Right ventricle myocardium inferior (tissue), 1 donor: ENCODE measurements around the gene RERE. TPM values are rescaled to one million over a fixed set of nuclear protein-coding genes. Genes with fewer than 3 reads are reported as not detected.
A peak's percentile ranks its signal among the peaks of the same experiment; 100 is the strongest.

Source experiments
- ATAC-seq: fragments of 200-7000 bp; cut with Tn5 transposase; one replicate; pipeline ENCODE4 v1.9.1; 2020; ENCODE audit warnings: mild to moderate bottlenecking, moderate library complexity
- DNase-seq: peaks from one replicate; pipeline ENCODE4 v3.0.0; 2021; ENCODE audit errors: missing footprints
- intact Hi-C: fragments of 100-400 bp; cut with DNase I; formaldehyde crosslinking; loops from one replicate; pipeline ENCODE4 v1.11.0; 2022
- microRNA-seq: library from miRNA; unstranded; fragments of <30 nt; microRNA quantifications from one replicate; pipeline ENCODE4 v1.2.0, GENCODE V29; 2020
- total RNA-seq: library from RNA; stranded (reverse); fragmentation: NEBNext Ultra II Directional; extraction: Animal tissue kit (Norgen Biotek cat#: 25700); gene quantifications from one replicate; pipeline ENCODE4 v1.2.1, GENCODE V29; 2021
- donor health status: DM: no; HTN: yes; CAD: no; lungs with severe emphysema.

The RERE gene
- total RNA-seq, 1 donor from 2014 or later: 133 TPM

GRCh38 chr1:8312235-8313218 lies 504.9 kb downstream of the RERE start:
- peak; percentile 83 for ATAC-seq
- intact Hi-C loops: loop anchor here (2.0 to 10.0 kb wide), 2 partner anchors 138 to 330 kb away; no protein-coding TSS in a partner anchor
- DNase-seq: no peak

GRCh38 chr1:8311068-8311718 lies 506.2 kb downstream of the RERE start:
- no peak for DNase-seq
- no peak for ATAC-seq
- intact Hi-C loops: loop anchor here (10.0 kb wide), 1 partner anchor 136 kb away; no protein-coding TSS in a partner anchor

- DNase-seq (no peak), ATAC-seq (peak; percentile 49)
- intact Hi-C loops: loop anchor here (10.0 kb wide), 1 partner anchor 63 kb away; no protein-coding TSS in a partner anchor
These were observed 509.8 kb downstream of the RERE start for GRCh38 chr1:8307628-8308027.

- no peak for DNase-seq
- ATAC-seq: no peak
- intact Hi-C loops: loop anchor here (10.0 kb wide), 1 partner anchor 59 kb away; no protein-coding TSS in a partner anchor
These were observed 513.6 kb downstream of the RERE start for GRCh38 chr1:8303876-8304275.

- intact Hi-C loops: loop anchor here (10.0 kb wide), 1 partner anchor 58 kb away; no protein-coding TSS in a partner anchor
- ATAC-seq: peak; percentile 23
- no peak for DNase-seq
These were observed 514.3 kb downstream of the RERE start for GRCh38 chr1:8303141-8303540.

Small RNA genes within 50 kb of the gene (microRNA-seq; reads per million reads assigned to microRNA genes)
- gene MIR6728: not detected

Other genes starting within 250 kb of the RERE start
- 169 TPM for gene ENO1, start 61.0 kb upstream of the RERE start, total RNA-seq
- 0.19 TPM for gene CA6, start 128.2 kb upstream of the RERE start, total RNA-seq
- not detected for gene SLC2A7, start 208.8 kb upstream of the RERE start, total RNA-seq